ENCODE data around the gene PHF20.
A peak's percentile ranks its signal among the peaks of the same experiment; 100 is the strongest.
"Not testable (repeated sequence)": the region's sequence is repeated elsewhere in the genome, so short reads cannot be mapped to it uniquely, and the experiment has no call there.

PHF20 gene

GRCh38 chr20:35773154-35773751 is 1.4 kb downstream of the PHF20 start:
- DNase-seq = peak in 14 of 56 donors; percentile 1 to 20 (median 3)

GRCh38 chr20:35774391-35774790 is 2.6 kb downstream of the PHF20 start:
- no peak for DNase-seq

GRCh38 chr20:35776513-35777101 is 4.8 kb downstream of the PHF20 start:
- peak in 12 of 56 donors; percentile 2 to 37 (median 12) for DNase-seq

- DNase-seq = not testable (repeated sequence)
These were observed 12.0 kb downstream of the PHF20 start for GRCh38 chr20:35783811-35784210.

- not testable (repeated sequence) for DNase-seq
These were observed 13.7 kb downstream of the PHF20 start for GRCh38 chr20:35785541-35785940.

GRCh38 chr20:35788796-35789195 is 17.0 kb downstream of the PHF20 start:
- no peak for DNase-seq

GRCh38 chr20:35791097-35791496 is 19.3 kb downstream of the PHF20 start:
- no peak for DNase-seq

GRCh38 chr20:35791821-35792220 is 20.0 kb downstream of the PHF20 start:
- DNase-seq = no peak

- no peak for DNase-seq
These were observed 20.9 kb downstream of the PHF20 start for GRCh38 chr20:35792740-35793139.

- DNase-seq = no peak
These were observed 24.8 kb downstream of the PHF20 start for GRCh38 chr20:35796571-35796970.

- no peak for DNase-seq
These were observed 30.1 kb downstream of the PHF20 start for GRCh38 chr20:35801865-35802264.

GRCh38 chr20:35806075-35806474 is 34.3 kb downstream of the PHF20 start:
- DNase-seq = no peak

- DNase-seq = no peak
These were observed 36.1 kb downstream of the PHF20 start for GRCh38 chr20:35807877-35808276.

- DNase-seq = no peak
These were observed 48.9 kb downstream of the PHF20 start for GRCh38 chr20:35820715-35821114.

- DNase-seq = no peak
These were observed 50.0 kb downstream of the PHF20 start for GRCh38 chr20:35821807-35822242.

GRCh38 chr20:35823147-35823546 is 51.3 kb downstream of the PHF20 start:
- no peak for DNase-seq

GRCh38 chr20:35823937-35824336 is 52.1 kb downstream of the PHF20 start:
- no peak for DNase-seq

GRCh38 chr20:35826397-35826998 is 54.7 kb downstream of the PHF20 start:
- DNase-seq = no peak

GRCh38 chr20:35828434-35828833 is 56.6 kb downstream of the PHF20 start:
- peak in 5 of 56 donors; percentile 1 to 7 (median 4) for DNase-seq

GRCh38 chr20:35828916-35829315 is 57.1 kb downstream of the PHF20 start:
- no peak for DNase-seq

- no peak for DNase-seq
These were observed 58.4 kb downstream of the PHF20 start for GRCh38 chr20:35830264-35830663.

- no peak for DNase-seq
These were observed 59.2 kb downstream of the PHF20 start for GRCh38 chr20:35831029-35831428.

GRCh38 chr20:35831971-35832370 is 60.2 kb downstream of the PHF20 start:
- no peak for DNase-seq
